Pancreas (tissue), 10 donors: ENCODE results near the gene RTL5. TPM values are rescaled to one million over a fixed set of nuclear protein-coding genes. Genes with fewer than 3 reads are reported as not detected.
A peak's percentile ranks its signal among the peaks of the same experiment; 100 is the strongest.

ENCODE experiments used
- ATAC-seq, 4 donors: fragments of 200-7000 bp; cut with Tn5 transposase; one replicate each; pipeline versions ENCODE4 v1.8.0 to v1.9.1; 2020; ENCODE audit warnings: mild to moderate bottlenecking in 4 of 4, moderate library complexity in 4 of 4
- DNase-seq, 6 donors: peaks; one replicate each; pipeline ENCODE4 v3.0.0-alpha.2; 2020
- FAIRE-seq: peaks from 2 replicates; lab custom pipeline; 2012; peaks lifted over from hg19 to GRCh38; lab: Jason Lieb, UNC
- H3K27ac ChIP-seq, 4 donors: fragments of 200-600 bp; sonication (generic); 1 replicate in 3 of 4; 2 replicates in 1 of 4; pipeline versions ENCODE4 v1.5.0 to v1.8.0; 2020
- H3K27me3 ChIP-seq, 4 donors: fragments of 200-600 bp; one replicate each; pipeline ENCODE4 v1.8.0; 2021
- H3K36me3 ChIP-seq, 3 donors: fragments of 200-600 bp; sonication (generic) in 1 of 3; one replicate each; pipeline versions ENCODE4 v1.5.0 to v1.8.0; 2020 to 2021
- H3K4me1 ChIP-seq, 3 donors: fragments of 200-600 bp; one replicate each; pipeline ENCODE4 v1.8.0; 2021
- H3K4me3 ChIP-seq, 4 donors: fragments of 200-600 bp; sonication (generic) in 2 of 4; one replicate each; pipeline versions ENCODE4 v1.5.0 to v1.8.0; 2020 to 2021
- H3K9me3 ChIP-seq, 4 donors: fragments of 200-600 bp; one replicate each; pipeline ENCODE4 v1.8.0; 2021
- CTCF ChIP-seq, 4 donors: fragments of 200-600 bp; sonication (generic) in 3 of 4; IDR thresholded peaks; one replicate each; pipeline versions ENCODE4 v1.5.0 to v1.8.0; 2021; ENCODE audit warnings: antibody characterized with exemption in 4 of 4
- WGBS, 2 donors: extraction: QIAGEN DNeasy Blood & Tissue Kit; methylation state at CpG; one replicate each; pipeline ENCODE4 v1.1.7; 2013; 5-methylcytosine and 5-hydroxymethylcytosine counted together
- intact Hi-C, 3 donors: fragments of 100-400 bp; cut with DNase I; formaldehyde crosslinking; loops; one replicate each; pipeline versions ENCODE4 v1.11.1 to v1.14.2; 2022
- polyA plus RNA-seq, 2 donors: library from polyadenylated mRNA; stranded (reverse); fragments of 200-250 nt; gene quantifications; one replicate each; pipeline ENCODE4 v1.2.3, GENCODE V29; 2013
- total RNA-seq, 6 donors: library from RNA; stranded (reverse); fragmentation: NEBNext Ultra II Directional in 4 of 6; extraction: Animal tissue kit (Norgen Biotek cat#: 25700) in 4 of 6; gene quantifications; one replicate each; pipeline versions ENCODE4 v1.2.1 to v1.2.4, GENCODE V29; 2021 to 2023
- donor health status: healthy with polysubstance abuse.
- donor health status: DM: no; HTN: no; CAD: no; lungs with moderate emphysema.
- donor health status: DM: no; HTN: no; CAD: no.
- donor health status: control.
- donor health status: control.
- donor health status: Bipolar disorder and iron deficiency.
- donor health status: DM: yes; HTN: yes; CAD: no.
- donor health status: DM: no; HTN: no; CAD: no.
- donor health status: DM: no; HTN: no; CAD: no.
- donor health status: DM: yes; HTN: yes; CAD: no.

RTL5 gene
- total and polyA plus RNA-seq, 8 donors = 0.51 to 8.6 (median 2.3) TPM

GRCh38 chrX:72143609-72143907, 11.8 kb upstream of the RTL5 start:
- H3K27me3 ChIP-seq = no peaks in the 10 kb centered on the region
- no peak for TF ChIP-seq CTCF (IDR thresholded peaks at IDR 0.05)
- FAIRE-seq = no peak
- H3K4me3 ChIP-seq = no peak overlapping the region
- H3K9me3 ChIP-seq = no peaks in the 10 kb centered on the region
- H3K27ac ChIP-seq = no peak overlapping the region
- WGBS, 2 donors = 46 to 58% methylated on average over 2 of the region's 2 CpGs
- ATAC-seq = no peak
- no peaks in the 10 kb centered on the region for H3K36me3 ChIP-seq
- intact Hi-C loops = no loop called here
- DNase-seq = no peak
- no peaks in the 10 kb centered on the region for H3K4me1 ChIP-seq

- WGBS, 2 donors = 57% methylated on average over 11 of the region's 11 CpGs
- Histone ChIP-seq H3K27me3 (no peaks in the 10 kb centered on the region), H3K4me3 (no peak overlapping the region), H3K27ac (no peak overlapping the region), H3K36me3 (no peaks in the 10 kb centered on the region), H3K4me1 (no peaks in the 10 kb centered on the region), H3K9me3 (no peaks in the 10 kb centered on the region)
- FAIRE-seq = no peak
- intact Hi-C loops = no loop called here
- TF ChIP-seq CTCF (IDR thresholded peaks at IDR 0.05) = no peak
- no peak for ATAC-seq
- no peak for DNase-seq
Observed at GRCh38 chrX:72142794-72143608, 11.3 kb upstream of the RTL5 start.

GRCh38 chrX:72142094-72142793, 10.5 kb upstream of the RTL5 start:
- no peaks in the 10 kb centered on the region for H3K9me3 ChIP-seq
- no peak overlapping the region for H3K4me3 ChIP-seq
- DNase-seq (no peak), ATAC-seq (peak in 2 of 4 donors; percentile 73 to 79), FAIRE-seq (no peak)
- H3K36me3 ChIP-seq = no peaks in the 10 kb centered on the region
- peaks cover 0 to 2% (median 0%) of the 10 kb centered on the region in 4 donors for H3K27me3 ChIP-seq
- WGBS, 2 donors = 46 to 59% methylated on average over 8 of the region's 8 CpGs
- no peak for TF ChIP-seq CTCF (IDR thresholded peaks at IDR 0.05)
- intact Hi-C loops = no loop called here
- H3K4me1 ChIP-seq = no peaks in the 10 kb centered on the region
- no peak overlapping the region for H3K27ac ChIP-seq

GRCh38 chrX:72141372-72142004, 9.8 kb upstream of the RTL5 start:
- no peak for TF ChIP-seq CTCF (IDR thresholded peaks at IDR 0.05)
- H3K27ac ChIP-seq = no peak overlapping the region
- no peak overlapping the region for H3K4me3 ChIP-seq
- intact Hi-C loops = no loop called here
- peaks cover 0 to 4% (median 0%) of the 10 kb centered on the region in 4 donors for H3K27me3 ChIP-seq
- H3K4me1 ChIP-seq = no peaks in the 10 kb centered on the region
- 55 to 57% methylated on average over 4 of the region's 4 CpGs for WGBS, 2 donors
- DNase-seq = no peak
- no peaks in the 10 kb centered on the region for H3K9me3 ChIP-seq
- FAIRE-seq = peak; percentile 23
- no peak for ATAC-seq
- no peaks in the 10 kb centered on the region for H3K36me3 ChIP-seq
